SH-SY5Y (cell line): Measurements from ENCODE around the gene PTPRT.

Source experiments
- GATA2 ChIP-seq: IDR thresholded peaks from 2 replicates; pipeline ENCODE4 v1.6.1; 2011; ENCODE audit warnings: mild to moderate bottlenecking, low read depth, low read length
- GATA3 ChIP-seq: IDR thresholded peaks from 2 replicates; pipeline ENCODE4 v1.6.1; 2011; ENCODE audit warnings: low read depth, mild to moderate bottlenecking, low read length, moderate library complexity

DNA sequence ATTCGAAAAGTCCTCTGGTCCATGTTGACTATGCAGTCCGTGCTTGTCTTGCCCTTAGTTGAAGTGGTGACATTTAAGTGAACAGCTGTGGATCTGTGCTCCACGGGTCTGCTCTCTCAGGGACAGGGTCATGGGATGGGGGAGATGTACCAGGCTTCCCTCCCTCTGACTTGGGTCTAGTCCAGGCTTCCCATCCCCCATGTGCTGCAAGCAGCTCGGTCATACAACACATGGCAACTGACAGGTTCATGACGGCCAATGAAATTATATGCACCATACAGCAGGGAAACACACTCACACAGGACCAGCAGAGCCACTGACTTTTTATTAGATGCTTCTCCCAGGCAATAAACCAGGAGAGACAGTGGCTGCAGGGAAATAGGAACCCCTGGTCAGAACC, 201.4 kb downstream of the PTPRT start:
- TF ChIP-seq GATA2 (no peak), GATA3 (no peak)
